BE2C (cell line): ENCODE measurements around the gene PAIP2B.
A peak's percentile ranks its signal among the peaks of the same experiment; 100 is the strongest.
"Not testable (repeated sequence)": the region's sequence is repeated elsewhere in the genome, so short reads cannot be mapped to it uniquely, and the experiment has no call there.

ENCODE experiments used
- DNase-seq: peaks from one replicate; pipeline ENCODE4 v3.0.0-alpha.2; 2020
- H3K27me3 ChIP-seq: fragments of 250-450 bp; sonication (Bioruptor Pico); 2 replicates; pipeline ENCODE4 v1.5.1; 2020; ENCODE audit warnings: mild to moderate bottlenecking
- H3K36me3 ChIP-seq: fragments of 250-450 bp; sonication (Bioruptor Pico); 2 replicates; pipeline ENCODE4 v1.5.1; 2020; ENCODE audit warnings: mild to moderate bottlenecking
- H3K4me1 ChIP-seq: fragments of 250-450 bp; sonication (Bioruptor Pico); 2 replicates; pipeline ENCODE4 v1.5.1; 2020
- H3K4me3 ChIP-seq: 2 replicates; pipeline ENCODE4 v1.5.1; 2011; ENCODE audit warnings: low read depth, low read length
- H3K9me3 ChIP-seq: fragments of 250-450 bp; sonication (Bioruptor Pico); 2 replicates; pipeline ENCODE4 v1.5.1; 2020
- TF ChIP-seq, protein P1 (sequence below): IDR thresholded peaks from 2 replicates; pipeline ENCODE4 v1.5.1; 2012; ENCODE audit warnings: mild to moderate bottlenecking, low read depth, low read length

The PAIP2B gene

DNA sequence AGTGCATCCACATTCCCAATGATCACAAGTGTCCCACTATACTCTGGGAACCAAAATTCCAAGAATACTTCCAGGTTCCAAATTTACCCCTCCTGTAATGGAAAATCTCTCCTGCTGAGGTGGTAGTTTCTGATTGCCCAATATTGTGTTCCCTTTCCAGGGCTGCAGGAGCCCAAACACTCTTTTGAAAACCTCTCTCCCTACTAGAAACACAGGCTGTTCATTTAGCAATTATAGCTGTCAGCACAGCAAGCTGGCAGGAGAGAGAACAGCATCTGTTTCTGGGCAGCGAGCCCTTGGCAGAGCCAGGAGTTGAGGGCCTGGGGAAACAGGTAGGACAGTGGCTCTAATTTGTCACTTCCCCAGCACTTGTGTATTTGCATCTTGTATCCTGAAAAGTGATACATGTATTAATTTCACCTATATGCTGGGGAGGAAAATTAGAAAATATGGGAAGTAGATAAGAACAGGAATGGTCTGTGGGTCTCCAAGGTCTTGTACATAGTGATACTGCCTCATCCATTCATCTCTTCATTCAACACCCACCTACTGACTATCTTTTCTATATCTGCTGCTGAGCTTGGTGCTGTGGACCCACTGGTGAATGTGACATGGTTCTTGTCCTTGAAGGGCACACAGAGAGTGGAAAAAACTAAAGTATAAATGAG lies 16.9 kb upstream of the PAIP2B start:
- TF ChIP-seq, protein P1, sequence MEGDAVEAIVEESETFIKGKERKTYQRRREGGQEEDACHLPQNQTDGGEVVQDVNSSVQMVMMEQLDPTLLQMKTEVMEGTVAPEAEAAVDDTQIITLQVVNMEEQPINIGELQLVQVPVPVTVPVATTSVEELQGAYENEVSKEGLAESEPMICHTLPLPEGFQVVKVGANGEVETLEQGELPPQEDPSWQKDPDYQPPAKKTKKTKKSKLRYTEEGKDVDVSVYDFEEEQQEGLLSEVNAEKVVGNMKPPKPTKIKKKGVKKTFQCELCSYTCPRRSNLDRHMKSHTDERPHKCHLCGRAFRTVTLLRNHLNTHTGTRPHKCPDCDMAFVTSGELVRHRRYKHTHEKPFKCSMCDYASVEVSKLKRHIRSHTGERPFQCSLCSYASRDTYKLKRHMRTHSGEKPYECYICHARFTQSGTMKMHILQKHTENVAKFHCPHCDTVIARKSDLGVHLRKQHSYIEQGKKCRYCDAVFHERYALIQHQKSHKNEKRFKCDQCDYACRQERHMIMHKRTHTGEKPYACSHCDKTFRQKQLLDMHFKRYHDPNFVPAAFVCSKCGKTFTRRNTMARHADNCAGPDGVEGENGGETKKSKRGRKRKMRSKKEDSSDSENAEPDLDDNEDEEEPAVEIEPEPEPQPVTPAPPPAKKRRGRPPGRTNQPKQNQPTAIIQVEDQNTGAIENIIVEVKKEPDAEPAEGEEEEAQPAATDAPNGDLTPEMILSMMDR, result no peak
- no peak for DNase-seq
- H3K9me3 ChIP-seq, result no peaks in the 10 kb centered on the region
- H3K4me1 ChIP-seq, result no peaks in the 10 kb centered on the region
- no peaks in the 10 kb centered on the region for H3K27me3 ChIP-seq
- no peaks in the 10 kb centered on the region for H3K36me3 ChIP-seq
- H3K4me3 ChIP-seq, result no peak overlapping the region

DNA sequence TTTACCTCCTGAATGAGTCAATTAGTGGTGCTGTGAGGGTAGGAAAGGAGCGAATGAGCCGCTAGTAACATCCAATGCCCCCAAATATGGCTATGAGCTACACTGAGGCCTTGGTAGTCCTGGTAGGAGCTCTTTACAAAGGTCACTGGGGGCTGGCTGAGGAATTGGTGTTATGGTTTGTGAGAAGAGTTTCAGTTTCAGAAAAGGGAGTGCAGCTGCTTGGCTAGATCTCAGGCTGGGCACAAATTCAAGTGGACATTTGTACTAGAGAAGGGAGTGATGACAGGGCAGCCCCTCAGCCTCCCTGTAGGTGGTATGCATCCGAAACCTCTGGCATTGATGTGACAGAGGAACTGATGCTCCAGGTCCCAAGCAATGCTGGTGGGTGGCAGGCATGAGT lies 13.9 kb upstream of the PAIP2B start:
- no peaks in the 10 kb centered on the region for H3K4me1 ChIP-seq
- H3K27me3 ChIP-seq, result no peaks in the 10 kb centered on the region
- H3K9me3 ChIP-seq, result no peaks in the 10 kb centered on the region
- no peak overlapping the region for H3K4me3 ChIP-seq
- no peak for DNase-seq
- no peaks in the 10 kb centered on the region for H3K36me3 ChIP-seq
- TF ChIP-seq, protein P1, result no peak

DNA sequence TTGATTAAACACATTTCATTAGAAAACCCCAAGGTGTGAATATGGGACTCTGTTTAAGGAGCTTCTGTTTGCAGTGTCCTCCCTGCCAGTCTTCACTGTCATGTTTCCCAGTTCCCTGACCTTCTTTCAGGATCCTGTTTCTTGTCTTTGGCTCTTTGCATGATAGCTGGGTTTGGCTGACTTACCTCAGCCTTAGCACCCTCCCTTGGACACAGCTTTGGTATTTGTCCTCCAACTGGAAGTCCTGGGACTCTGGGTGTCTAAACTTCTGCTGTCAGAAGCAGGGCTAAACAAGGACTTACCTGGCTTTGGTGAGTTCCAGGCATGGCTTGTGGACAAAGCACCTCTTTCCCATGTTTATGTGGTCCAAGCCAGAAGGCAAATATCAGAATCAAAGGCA lies 11.2 kb upstream of the PAIP2B start:
- Histone ChIP-seq H3K4me1 (no peaks in the 10 kb centered on the region), H3K9me3 (no peaks in the 10 kb centered on the region), H3K27me3 (no peaks in the 10 kb centered on the region), H3K4me3 (no peak overlapping the region), H3K36me3 (no peaks in the 10 kb centered on the region)
- TF ChIP-seq, protein P1, result no peak
- DNase-seq, result no peak

DNA sequence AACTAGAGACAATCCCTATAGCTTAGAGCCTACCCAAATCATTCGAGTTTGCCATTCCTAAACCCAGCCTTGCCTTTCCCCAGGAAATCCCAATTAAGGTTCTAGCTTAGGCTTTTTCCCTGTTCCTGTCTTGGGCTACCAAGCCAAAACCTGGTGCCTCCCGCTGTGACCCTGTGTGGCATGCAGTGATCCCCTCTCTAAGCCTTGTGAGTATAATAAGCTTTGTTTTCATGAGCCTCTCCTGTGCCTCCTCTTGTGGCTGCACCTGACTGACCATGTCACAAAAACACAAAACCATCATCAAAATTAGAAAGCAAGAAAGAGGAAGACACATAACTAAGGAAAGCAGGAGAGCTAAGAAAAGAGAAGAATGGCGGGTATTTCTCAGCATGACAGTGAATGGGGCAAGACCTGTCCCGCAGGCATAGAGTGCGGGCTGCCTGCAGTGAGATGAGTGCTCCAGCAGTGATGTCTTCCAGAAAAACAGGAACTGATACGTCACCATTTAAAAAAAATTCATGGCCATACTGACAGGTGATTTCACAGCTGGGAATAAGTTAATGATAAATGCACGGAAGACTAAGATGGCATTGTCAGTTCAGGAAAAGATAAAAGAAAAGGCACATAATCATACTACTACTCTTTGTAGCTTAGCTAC lies 9.2 kb upstream of the PAIP2B start:
- Histone ChIP-seq H3K4me1 (no peaks in the 10 kb centered on the region), H3K27me3 (no peaks in the 10 kb centered on the region), H3K9me3 (no peaks in the 10 kb centered on the region), H3K4me3 (no peak overlapping the region), H3K36me3 (no peaks in the 10 kb centered on the region)
- TF ChIP-seq, protein P1, result no peak
- DNase-seq, result no peak

DNA sequence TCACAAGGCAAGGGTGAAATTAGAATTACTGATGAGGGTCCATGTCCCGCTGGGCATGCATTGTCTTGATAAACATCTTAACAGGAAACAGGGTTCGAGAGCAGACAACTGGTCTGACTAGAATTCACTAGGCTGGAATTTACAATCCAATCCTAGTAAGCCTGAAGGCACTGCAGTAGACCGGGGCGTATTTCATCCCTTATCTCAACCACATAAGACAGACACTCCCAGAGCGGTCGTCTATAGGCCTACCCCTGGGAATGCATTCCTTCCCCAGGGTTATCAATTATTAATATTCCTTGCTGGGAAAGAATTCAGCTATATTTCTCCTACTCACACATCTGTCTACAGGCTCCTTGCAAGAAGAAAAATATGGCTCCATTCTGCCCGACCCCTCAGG lies 6.2 kb upstream of the PAIP2B start:
- not testable (repeated sequence) for H3K9me3 ChIP-seq, H3K36me3 ChIP-seq, H3K4me1 ChIP-seq, H3K4me3 ChIP-seq, DNase-seq, H3K27me3 ChIP-seq

DNA sequence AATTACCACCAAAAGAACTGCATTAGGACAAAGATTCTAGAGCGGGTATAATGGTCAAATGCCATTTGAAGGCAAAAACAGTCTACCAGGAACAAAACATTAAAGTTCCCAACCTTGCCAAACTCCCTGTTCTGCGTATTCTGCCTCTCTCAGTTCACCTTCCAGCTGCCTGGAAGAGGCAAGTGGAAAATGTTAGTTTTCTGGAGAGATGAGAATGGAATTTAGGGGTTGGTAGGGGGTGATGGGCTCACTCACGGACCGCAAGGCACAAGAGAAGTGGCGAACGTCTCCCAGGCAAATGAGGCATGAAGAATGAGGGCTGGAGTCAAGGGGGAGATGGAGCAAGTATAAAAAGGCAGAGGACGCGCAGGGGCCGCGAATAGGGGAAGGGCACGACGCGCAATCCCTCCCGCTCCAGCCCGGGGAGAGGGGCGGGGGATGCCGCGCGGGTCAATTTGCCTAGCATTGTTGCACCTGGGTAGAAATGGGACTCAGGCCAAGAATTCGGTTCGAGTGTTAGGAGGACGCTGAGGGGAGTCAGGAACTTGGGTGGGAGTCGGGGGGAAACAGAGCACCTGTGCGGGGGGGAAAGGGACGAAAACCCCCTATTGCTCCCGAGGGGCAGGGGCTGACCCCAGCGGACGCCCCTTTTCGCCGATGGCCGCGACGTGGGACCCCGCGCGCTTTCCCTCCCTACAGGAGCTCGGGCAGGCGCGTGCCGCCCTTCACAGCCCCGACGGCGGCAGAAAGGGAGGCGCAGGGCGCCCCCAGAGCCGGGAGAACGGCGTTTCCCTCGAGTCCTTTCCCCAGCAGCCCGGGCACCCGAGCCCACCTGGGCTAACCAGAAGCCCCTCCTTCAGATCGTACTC lies 573 bp downstream of the PAIP2B start:
- Histone ChIP-seq H3K36me3 (no peaks in the 10 kb centered on the region), H3K4me1 (no peaks in the 10 kb centered on the region), H3K9me3 (no peaks in the 10 kb centered on the region), H3K4me3 (peak overlapping the region; percentile 63), H3K27me3 (no peaks in the 10 kb centered on the region)
- TF ChIP-seq, protein P1, result no peak
- peak; percentile 8 for DNase-seq
